NOMO-1 treated with DMSO at 0.1 percent for 48 hours (cell line): ENCODE measurements around the gene GPR137.
"Not testable (repeated sequence)": the region's sequence is repeated elsewhere in the genome, so short reads cannot be mapped to it uniquely, and the experiment has no call there.

Experiments used
- DNase-seq: peaks from one replicate; lab custom pipeline; 2025; ENCODE audit not compliant: unreplicated experiment; lab: John Stamatoyannopoulos, UW

GPR137 gene, protein sequence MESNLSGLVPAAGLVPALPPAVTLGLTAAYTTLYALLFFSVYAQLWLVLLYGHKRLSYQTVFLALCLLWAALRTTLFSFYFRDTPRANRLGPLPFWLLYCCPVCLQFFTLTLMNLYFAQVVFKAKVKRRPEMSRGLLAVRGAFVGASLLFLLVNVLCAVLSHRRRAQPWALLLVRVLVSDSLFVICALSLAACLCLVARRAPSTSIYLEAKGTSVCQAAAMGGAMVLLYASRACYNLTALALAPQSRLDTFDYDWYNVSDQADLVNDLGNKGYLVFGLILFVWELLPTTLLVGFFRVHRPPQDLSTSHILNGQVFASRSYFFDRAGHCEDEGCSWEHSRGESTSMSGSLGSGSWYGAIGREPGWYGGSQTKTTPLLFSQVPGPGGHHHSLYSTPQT

DNA sequence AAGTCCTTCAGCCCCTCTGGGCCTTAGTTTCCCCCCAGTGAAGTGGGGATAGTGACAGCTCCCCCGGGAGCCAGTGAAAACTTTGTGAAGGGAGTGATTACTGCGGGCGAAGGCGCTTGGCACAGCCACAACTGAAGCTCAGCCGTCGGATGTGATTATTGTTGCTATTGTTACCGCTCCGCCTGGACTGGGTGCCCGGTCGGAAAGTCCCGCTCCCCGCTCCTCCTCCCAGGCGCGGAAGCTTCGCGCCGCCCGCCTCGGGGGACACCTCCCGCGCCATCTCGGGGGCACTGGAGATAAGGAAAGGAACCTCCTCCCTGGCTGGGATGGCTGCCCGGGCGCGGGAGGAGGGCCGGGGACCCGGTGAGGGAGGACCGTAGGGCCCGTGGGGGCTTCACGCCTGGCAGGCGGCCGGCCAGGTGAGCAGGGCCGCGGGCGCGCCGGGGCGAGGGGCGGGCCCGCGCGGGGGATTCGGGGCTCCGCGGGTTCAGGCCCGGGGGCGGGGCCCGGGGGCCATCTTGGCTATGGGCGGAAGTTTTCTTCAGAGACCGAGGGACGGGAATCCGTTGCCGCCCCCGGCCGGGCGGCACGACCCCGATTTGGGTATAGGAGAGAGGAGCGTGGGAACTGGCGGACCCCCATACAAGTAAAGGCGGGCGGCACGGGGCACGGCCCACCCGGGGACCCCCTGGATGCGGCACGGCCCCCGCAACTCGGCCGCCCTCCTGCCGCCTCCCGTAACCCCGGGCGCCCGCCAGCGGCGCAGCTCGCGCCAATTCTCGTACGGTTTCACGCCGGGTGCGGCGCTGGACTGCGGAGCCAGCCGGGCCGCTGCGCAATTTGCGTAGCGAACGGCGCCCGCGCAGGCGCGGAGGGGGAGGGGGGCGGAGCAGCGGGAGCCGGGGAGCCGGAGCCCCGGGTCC is at the start of gene GPR137:
Gene GPR137 (plus strand): TSS at position 887 of the 923 bp plus-strand sequence. CDS start 677 bp downstream, outside the sequence.
- peak; percentile 63 for DNase-seq

DNA sequence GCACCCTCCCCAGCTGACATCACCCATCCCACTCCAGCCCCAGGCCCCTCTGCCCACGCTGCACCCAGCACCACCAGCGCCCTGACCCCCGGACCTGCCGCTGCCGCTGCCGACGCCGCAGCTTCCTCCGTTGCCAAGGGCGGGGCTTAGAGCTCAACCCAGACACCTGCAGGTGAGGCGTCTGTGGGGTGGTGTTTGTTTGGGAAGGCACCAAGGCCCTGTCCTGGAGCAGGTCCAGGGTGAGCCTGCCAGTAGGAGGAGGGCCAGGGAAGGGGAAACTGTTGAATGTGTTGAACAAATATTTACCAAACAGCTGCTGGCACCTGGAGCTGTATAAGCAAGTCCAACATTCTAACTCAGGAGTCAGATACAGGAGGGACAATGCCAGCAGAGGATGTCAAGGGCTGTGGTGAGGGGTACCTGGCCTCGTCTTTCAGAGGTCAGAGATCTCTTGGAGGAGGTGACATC is 48.1 kb upstream of the GPR137 start:
- no peak for DNase-seq

DNA sequence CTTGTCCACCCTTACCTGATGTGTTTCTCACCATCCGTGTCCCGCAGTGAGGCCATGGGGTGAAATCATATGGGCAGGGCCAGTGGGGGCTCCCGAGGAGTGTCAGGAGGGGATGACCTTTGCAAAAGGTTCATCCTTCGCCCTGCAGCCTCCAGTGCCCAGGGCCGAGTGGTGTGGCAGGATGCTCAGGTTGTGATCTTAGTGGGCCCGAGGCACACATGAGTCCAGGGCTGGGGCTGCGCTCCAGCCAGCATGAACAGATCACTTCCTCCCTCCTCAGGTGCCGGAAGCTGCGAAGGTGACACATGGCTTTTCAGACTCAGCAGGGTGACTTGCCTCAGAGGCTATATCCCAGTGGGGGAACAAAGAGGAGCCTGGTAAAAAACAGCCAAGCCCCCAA is 47.6 kb upstream of the GPR137 start:
- no peak for DNase-seq

DNA sequence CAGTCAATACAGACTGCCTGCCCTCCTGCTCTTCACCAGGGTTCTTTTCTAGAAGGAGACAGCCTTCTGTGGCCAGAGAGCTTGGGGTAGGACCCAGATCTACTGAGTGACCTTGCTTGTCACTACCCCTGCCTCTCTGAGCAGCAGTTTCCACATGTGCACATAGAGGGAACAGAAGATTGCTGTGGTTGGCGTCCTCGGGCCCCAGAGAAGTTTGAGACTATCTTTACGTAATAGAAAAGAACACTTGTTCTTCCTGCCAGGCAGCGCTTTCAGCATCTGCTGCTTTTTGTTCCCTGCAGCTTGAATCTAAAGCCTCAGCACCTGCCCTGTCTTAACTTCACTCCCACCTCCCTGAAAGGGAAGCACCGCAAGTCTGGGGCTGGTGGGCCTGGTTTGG is 46.6 kb upstream of the GPR137 start:
- DNase-seq, result peak; percentile 80

DNA sequence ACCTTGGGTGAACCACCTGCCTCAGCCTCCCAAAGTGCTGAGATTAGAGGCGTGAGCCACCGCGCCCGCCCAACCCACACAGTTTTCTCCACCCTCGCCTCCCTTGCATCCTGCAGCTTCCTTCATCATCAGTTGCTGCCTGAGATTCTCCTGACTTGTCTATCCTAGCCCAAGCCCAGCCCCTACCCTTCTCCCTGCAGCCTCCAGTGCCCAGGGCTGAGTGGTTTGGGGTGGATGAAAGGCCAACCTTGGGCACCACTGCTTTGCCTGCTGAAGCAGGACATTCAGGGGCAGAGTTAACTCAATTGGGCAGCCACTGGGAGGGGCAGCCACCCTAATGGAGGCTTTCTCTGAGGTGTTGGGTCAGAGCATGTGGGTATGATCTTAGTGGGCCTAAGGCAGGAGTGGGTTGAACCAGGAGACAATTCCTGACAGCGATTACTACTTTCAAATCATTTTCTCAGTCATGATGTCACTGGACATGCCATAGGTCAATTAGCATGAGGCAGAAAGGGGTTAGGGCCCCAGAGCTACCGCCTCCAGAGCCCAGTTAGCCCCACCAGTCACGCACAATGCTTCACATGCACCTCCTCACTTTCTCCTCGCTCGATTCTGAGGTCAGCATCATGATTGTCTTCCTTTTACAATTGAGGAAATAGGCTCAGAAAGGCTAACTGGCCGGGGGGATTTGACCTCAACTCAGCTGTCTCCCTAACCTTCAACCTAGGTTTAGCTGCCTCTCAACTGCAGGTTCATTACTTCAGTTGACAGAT is 45.8 kb upstream of the GPR137 start:
- DNase-seq, result peak; percentile 94

DNA sequence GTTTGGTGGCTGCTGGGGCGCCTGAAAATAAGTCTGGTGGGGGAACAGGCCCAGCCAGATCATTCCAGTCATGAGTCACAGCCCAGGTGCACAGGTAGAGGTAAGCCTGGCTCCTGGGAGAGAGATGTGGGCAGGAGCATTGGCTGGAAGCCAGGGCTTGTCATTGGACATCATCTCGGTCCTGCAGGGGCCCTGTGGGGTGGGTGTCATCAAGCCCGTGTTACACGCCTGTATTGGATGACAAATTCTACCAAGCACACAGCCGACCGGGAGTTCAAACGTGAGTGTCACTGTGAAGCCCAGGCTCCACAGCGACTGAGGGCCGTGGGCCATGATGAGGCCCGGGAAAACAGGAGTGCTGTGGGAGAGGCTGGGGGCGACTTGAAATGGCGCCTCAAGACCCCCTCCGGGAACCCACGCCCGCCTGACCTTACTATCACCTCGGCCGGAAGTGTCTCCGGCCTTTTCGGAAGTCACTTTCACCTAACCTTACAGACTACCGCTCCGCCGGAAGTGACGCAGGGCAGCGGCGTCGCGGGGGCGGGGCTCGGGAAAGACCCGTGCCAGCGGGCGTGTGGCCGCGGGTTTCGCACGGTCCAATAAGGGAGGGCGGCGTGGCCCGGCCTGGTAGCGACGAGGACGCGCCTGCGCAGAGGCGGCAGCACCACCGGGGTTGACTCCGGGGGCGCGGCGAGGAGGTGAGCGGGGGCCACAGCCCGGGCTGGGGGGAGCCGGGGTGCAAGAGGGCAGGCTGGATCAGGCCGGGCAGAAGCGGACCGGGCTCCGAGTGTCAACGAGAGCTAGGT is 45.0 kb upstream of the GPR137 start, which contains the start of gene FKBP2:
Gene FKBP2 (plus strand): TSS at position 661 of the 806 bp plus-strand sequence. CDS start 1,293 bp downstream, outside the sequence.
- peak; percentile 91 for DNase-seq

DNA sequence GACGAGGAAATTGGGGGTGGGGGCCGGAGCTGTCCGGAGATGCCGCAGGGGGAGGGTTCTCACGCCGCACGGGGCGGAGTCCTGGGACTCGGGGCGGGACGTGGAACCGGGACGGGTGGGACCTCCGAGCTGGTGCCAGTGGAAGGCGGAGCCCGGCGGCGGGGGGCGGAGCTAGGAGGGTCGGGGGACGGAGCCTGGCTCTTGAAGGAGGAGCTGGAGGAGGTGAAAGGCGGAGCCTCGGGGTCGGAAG is 44.5 kb upstream of the GPR137 start:
- no peak for DNase-seq

DNA sequence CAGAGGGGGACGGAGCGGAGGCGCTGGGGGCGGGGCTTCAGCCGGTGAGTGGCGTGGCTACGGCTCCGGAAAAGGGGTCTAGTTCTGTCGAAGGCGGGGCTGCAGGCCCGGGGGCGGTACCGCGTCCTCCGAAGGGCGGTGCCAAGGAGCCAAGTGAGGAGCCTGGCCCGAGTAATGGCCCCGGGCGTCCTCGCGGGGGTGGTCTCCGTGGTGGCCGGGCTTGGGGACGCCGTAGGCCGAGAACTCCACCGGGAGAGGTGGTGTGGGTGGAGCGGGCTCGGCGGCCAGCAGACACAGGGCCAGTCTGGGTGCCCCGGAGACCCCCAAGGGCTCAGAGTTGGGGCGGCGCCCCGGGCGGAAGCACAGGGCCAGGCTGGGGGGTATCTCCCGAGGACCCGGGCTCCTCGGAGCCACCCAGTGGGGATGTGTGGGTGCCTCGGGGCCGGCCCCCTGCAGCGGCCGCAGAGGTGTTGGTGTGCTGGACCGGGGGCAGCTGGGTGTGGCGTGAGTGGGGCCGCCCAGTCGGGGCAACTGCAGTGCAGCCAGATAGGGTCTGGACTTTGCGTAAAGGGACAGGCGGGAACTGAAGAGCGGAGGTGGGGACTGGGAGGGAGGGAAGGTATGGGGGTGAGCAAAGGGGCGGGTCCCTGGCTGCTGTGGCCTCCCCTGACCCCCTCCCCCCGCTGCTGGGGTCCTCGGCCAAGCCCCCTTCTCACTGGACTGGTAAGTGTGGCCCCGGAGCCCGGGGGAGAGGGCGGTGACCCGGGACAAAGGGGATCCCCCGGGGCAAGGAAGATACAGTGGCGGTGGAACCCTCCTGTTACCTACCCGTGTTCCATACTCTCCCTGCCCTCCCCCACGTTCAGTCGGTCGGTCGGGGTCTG is 43.9 kb upstream of the GPR137 start:
- DNase-seq, result peak; percentile 99

DNA sequence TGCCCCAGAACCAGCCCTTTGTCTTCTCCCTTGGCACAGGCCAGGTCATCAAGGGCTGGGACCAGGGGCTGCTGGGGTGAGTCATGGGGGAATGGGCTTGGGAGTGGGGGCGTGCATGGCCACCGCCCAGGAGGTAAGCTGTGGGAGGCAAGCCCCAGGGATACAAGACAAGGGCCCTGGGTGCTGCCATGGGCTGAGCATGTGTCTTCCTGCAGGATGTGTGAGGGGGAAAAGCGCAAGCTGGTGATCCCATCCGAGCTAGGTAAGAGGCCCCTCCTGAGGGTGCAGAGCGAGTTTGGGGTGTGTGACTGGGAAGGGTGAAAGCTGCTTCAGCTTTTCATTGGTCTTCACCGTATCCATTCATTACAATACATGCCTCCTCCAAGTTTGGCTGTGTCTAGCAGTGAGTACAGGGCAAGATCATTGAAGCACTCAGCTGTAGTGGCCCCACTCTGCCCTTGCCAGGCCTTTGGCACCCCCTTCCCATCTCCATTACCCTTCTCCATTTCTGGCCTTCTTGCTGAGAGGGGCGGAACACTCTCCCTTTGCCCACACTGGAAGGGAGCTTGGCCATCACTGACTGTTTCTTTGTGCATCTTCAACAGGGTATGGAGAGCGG is 42.3 kb upstream of the GPR137 start:
- DNase-seq, result no peak

DNA sequence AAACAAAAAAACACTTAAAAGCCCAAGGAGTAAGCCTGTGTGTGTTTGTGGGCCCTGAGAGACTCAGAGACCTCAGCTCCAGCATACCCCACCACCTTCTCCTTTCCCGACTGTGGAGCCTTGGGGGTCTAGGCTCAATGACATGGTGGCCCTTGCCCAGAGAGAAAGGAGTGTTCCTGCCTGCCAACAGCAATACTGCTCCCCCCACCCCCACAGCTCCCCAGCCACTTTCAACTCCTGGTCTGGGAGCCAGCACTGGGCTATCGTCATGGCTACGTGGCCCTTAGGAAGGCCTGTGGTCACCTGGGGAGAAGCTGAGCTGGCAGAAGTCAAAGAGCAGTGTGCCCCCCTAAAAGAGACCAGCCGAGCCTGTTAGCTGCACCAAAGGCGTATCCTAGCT is 41.5 kb upstream of the GPR137 start:
- no peak for DNase-seq

DNA sequence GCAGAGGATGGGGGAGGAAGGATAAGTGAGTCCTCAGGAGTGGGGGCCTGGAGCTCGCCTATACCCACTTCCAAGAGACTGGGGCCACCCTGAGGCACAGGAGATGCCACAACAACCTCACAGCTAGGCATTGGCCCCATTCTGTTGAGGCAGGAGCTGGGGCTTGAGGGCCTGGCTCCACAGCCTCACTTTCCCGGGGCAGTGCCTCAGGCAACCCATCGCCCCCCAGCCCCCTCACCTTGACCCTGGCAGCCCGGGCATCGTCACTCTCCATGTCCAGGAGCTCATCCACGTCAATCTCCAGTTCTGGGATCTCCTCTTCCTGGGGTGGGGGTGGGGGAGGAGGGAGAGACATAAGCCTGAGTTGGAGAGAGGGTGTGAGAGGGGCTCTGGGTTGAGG is 40.7 kb upstream of the GPR137 start:
- no peak for DNase-seq

DNA sequence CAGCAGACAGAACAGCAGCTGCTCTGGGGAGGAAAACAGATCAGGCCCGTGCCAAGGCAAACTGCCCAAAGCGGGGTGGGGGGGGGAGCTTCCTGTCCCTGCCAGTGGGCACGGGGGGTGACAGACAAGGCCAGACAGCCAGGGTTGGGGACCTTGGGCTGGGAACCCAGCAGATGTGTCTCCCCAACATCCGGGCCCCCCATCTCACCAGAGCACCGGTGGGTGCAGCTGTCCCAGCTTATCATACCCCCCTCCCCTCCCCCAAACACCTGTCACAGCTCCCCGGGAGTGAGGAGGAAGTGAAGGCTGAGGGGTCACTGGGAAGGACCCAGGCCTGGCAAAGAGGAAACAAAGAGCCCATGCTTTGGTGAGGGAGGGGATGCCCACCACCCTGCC is 40.2 kb upstream of the GPR137 start:
- no peak for DNase-seq

DNA sequence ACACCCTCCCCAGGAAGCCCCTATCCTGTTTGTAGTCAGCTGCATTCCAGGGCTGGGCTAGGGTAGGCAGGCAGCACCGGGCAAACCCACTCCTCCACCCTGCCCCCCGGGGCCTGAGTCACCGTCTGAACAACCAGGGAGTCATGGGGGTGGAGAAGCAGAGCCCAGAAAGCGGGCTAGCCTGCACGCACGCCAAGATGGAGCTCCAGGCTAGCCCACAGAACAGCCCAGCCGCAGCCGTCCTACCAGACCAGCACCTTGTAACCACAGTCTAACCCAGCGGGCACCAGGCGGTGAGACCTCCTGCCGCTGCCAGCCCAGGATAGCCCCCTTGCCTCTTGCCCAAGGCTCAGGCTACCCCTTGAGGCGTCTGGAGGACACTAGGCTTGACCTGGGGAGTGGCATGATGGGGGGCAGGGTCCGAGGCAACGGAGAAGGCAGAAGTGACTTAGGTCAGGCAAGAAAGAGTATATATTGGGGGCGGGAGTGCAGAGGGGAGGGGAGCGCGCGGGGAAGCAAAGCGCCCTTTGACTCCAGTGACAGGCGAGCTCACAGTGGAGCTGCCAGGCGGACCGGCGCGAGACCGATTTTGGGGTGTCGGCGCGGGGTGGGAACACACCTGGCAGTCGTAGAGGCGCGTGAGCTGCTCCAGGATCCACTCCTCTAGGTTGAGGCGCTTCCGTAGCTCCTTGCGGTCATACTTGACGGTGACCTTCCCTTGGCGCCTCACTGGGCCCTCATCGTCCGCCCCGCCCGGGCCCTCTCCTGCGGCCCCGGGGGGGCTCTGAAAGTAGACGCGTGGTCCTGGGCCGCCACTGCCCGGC is 39.6 kb upstream of the GPR137 start:
- peak; percentile 47 for DNase-seq

DNA sequence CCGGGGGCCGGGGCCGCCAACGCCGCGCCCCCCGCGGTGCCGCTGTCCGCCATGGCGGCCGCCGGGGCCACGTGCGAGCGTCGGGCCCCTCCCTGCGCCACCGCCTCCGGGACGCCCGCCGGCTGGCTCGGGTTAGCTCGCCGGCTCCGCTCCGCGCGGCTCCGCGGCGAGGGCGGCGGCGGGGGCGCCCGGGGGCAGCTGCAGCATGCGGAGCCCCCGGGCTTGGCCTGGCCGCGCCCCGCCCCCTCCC is 39.1 kb upstream of the GPR137 start:
- DNase-seq, result not testable (repeated sequence)

DNA sequence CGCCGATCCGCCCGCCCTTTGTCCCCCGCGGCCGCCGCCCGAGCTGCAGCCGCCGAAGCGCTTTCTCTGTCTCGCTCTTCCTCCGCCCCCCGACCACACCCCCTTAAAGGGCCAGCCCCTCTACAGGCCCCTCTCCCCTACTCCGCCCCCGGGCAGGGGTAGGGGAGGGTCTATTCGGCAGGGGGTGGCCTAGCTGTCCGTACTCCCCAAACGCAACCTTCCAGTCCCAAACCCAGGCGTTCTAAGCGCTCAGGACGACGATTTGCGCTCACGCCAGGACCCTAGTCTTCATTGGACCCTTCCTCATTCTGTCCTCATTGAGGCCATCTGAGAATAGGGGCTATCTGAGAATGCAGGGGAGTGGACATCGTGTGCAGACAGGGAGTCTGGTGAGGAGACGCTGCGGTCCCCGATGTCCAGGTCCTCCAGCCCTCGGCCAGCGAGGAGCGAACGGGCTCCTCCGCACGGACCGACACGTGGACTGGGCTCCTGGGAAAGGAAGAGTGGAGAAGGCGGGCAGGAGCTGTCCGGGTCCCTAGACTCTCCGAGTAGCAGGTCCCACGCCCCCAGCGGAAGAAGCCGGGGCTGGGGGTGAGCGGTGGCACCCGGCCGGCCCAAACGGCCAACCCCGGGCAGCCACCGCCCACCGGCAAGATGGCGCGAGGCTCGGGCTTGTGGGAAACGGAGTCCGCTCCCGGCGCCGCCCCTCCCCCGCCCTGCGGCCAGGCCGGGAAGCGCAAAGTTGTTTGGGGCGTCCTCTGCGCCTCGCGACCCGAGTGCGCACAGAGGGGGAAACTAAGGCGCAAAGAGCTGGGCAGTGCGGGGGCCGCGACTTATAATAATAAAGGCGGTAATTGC is 38.5 kb upstream of the GPR137 start, which contains the start of gene PPP1R14B:
Gene PPP1R14B (minus strand): TSS at position 73 of the 858 bp plus-strand sequence. CDS start 270 bp downstream, outside the sequence.
- DNase-seq, result peak; percentile 87

DNA sequence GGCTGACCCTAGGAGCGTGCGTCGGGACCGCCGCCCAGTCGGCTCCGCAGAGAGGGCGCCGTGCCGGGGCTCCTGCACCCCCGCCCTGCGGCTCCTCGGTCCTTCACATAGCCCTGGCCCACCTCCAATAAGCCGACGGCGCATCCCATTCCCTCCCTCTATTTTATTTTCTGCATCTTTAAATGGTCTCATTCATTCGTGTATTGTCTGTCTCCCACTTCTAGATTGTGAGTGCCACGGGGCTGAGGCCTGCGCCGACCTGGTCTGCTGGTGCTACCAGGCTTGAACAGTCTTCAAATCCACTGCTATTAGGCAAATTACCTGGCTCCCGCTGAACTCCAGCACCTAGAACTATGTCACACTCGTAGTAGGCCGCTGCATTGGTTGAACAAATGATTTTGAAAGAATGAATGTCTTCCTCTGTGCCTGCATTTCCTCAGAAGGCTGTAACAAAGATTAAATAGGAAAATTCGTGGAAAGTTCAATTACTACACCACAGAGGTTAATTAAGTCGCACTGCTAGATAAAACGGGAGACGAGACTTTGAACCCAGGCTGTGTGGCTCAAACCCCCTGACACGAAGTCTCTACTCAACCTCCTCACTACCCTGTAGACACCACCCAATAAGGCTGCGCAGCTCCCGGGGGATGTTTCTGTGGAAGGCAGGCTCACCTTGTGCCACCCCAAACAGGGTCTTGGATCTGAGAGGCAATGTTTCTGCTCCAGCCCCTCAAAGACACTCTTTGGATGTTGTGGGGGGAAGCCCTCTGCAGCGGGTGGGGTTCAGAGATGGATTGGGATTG is 37.7 kb upstream of the GPR137 start:
- no peak for DNase-seq

DNA sequence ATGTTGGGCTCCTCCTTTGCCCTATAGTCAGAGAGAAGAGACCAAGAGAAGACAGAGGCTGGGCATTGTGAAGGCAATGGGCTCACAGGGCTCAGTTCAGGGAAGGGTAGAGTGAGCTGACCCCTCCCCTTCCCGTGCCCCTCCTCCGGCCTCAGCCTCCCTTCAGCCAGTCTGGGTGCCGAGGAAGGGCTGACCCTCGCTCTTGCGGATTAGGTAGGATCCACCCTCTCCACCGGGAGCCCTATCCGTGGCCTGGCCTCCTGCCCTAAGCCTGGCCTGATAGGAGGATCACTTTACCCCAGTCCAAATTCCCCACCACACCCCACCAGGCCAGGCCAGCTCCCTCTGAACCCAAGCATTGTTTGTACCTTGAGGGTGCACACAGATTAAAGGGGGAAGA is 37.1 kb upstream of the GPR137 start:
- DNase-seq, result no peak
